IPS-NIHi11 (cell line): ENCODE measurements around the gene LOC101059915.
"Not testable (repeated sequence)": the region's sequence is repeated elsewhere in the genome, so short reads cannot be mapped to it uniquely, and the experiment has no call there.

ENCODE experiments used
- DNase-seq: peaks from one replicate; pipeline ENCODE4 v3.0.0; 2012; ENCODE audit warnings: mixed read lengths, low spot score

LOC101059915 gene

GRCh38 chrX:71675636-71676035 is 8.3 kb downstream of the LOC101059915 start:
- DNase-seq: not testable (repeated sequence)

GRCh38 chrX:71676068-71676795 is 8.9 kb downstream of the LOC101059915 start:
- not testable (repeated sequence) for DNase-seq

GRCh38 chrX:71677195-71677594 is 9.8 kb downstream of the LOC101059915 start:
- not testable (repeated sequence) for DNase-seq

- no peak for DNase-seq
Measured at GRCh38 chrX:71679575-71680207, 12.3 kb downstream of the LOC101059915 start.

GRCh38 chrX:71696641-71697465 is 29.5 kb downstream of the LOC101059915 start:
- not testable (repeated sequence) for DNase-seq

- DNase-seq: not testable (repeated sequence)
Measured at GRCh38 chrX:71697466-71698298, 30.3 kb downstream of the LOC101059915 start.

GRCh38 chrX:71698299-71699022 is 31.1 kb downstream of the LOC101059915 start:
- DNase-seq: not testable (repeated sequence)

- not testable (repeated sequence) for DNase-seq
Measured at GRCh38 chrX:71699023-71699344, 31.6 kb downstream of the LOC101059915 start.

- DNase-seq: not testable (repeated sequence)
Measured at GRCh38 chrX:71702853-71703252, 35.5 kb downstream of the LOC101059915 start.

GRCh38 chrX:71714064-71714463 is 46.7 kb downstream of the LOC101059915 start:
- DNase-seq: not testable (repeated sequence)

- not testable (repeated sequence) for DNase-seq
Measured at GRCh38 chrX:71715551-71715950, 48.2 kb downstream of the LOC101059915 start.

GRCh38 chrX:71716323-71716722 is 49.0 kb downstream of the LOC101059915 start:
- DNase-seq: not testable (repeated sequence)

- not testable (repeated sequence) for DNase-seq
Measured at GRCh38 chrX:71718185-71718584, 50.8 kb downstream of the LOC101059915 start, which contains the start of gene CXorf49. Gene CXorf49 (minus strand): TSS chrX:71718285. CDS start chrX:71718151, 134 bp downstream.

- DNase-seq: not testable (repeated sequence)
Measured at GRCh38 chrX:71719195-71719594, 51.8 kb downstream of the LOC101059915 start.

GRCh38 chrX:71720289-71720886 is 53.0 kb downstream of the LOC101059915 start:
- not testable (repeated sequence) for DNase-seq
